GM19438 (cell line): ENCODE measurements around the gene SLC4A2.

Experiments used
- ATAC-seq: cut with Tn5 transposase; IDR thresholded peaks from one replicate; pipeline ENCODE4 v1.9.1; 2021; ENCODE audit warnings: low read depth; ENCODE audit not compliant: unreplicated experiment

SLC4A2 gene

GRCh38 chr7:151125846-151126481 is 66.6 kb downstream of the SLC4A2 start:
- no peak for ATAC-seq
